ENCODE results near the gene TBX20.
"Not testable (repeated sequence)": the region's sequence is repeated elsewhere in the genome, so short reads cannot be mapped to it uniquely, and the experiment has no call there.

DNA sequence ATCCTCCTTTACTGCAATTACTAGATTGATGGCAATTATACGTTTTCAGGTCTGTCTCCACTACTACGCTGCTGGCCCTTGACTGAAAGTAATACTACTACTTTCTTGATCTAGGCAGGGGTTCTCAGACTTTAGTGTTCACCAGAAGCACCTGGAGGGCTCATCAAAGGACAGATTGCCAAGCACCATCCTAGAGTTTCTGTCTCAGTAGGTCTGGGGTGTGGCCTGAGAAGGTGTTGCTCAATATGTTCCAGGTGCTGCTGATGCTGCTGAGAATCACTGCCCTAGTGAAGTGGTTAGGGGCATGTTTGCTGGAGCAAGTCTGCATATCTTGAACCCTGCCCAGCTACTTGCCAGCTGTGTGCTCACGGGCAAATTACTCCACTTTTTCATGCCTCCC lies 37.9 kb downstream of the TBX20 start:
- TF ChIP-seq EZH2 (IDR thresholded peaks at IDR 0.05; ENCODE audit: borderline replicate concordance, low read length): not testable (repeated sequence)
- TF ChIP-seq, protein P1, sequence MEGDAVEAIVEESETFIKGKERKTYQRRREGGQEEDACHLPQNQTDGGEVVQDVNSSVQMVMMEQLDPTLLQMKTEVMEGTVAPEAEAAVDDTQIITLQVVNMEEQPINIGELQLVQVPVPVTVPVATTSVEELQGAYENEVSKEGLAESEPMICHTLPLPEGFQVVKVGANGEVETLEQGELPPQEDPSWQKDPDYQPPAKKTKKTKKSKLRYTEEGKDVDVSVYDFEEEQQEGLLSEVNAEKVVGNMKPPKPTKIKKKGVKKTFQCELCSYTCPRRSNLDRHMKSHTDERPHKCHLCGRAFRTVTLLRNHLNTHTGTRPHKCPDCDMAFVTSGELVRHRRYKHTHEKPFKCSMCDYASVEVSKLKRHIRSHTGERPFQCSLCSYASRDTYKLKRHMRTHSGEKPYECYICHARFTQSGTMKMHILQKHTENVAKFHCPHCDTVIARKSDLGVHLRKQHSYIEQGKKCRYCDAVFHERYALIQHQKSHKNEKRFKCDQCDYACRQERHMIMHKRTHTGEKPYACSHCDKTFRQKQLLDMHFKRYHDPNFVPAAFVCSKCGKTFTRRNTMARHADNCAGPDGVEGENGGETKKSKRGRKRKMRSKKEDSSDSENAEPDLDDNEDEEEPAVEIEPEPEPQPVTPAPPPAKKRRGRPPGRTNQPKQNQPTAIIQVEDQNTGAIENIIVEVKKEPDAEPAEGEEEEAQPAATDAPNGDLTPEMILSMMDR (conservative IDR thresholded peaks at IDR 0.05 in 1 of 2, IDR thresholded peaks at IDR 0.05 in 1 of 2; ENCODE audit: extremely low read depth in 1 of 2, insufficient read depth in 1 of 2, low read depth in 1 of 2, low read length in 2 of 2): not testable (repeated sequence)

All from mammary epithelial cell (primary cell).